ENCODE results near the gene GFM2. TPM values are rescaled to one million over a fixed set of nuclear protein-coding genes. Genes with fewer than 3 reads are reported as not detected.

The GFM2 gene
- total and polyA plus RNA-seq, 2 of the 13 experiments (the other 11 are each of a cell fraction or from before 2014, with no cell fraction given): 22.0 to 41.6 TPM

- TF ChIP-seq TERF1 (CRISPR knock-in tag; IDR thresholded peaks at IDR 0.05) (peak; percentile 54; the same call in 1 of the 2 replicates), RFX5 (IDR thresholded peaks at IDR 0.05; ENCODE audit: low read depth, low read length) (peak; percentile 48; the same call in 1 of the 2 replicates), ZNF431 (CRISPR knock-in tag; IDR thresholded peaks at IDR 0.05; ENCODE audit: borderline replicate concordance, low read depth) (0 out of 2 replicates have a peak, but pooled peaks have one; percentile 6), PAF1 (CRISPR knock-in tag; IDR thresholded peaks at IDR 0.05) (no peak), IKZF1 (IDR thresholded peaks at IDR 0.05) (no peak), ZFP36L1 (CRISPR knock-in tag; IDR thresholded peaks at IDR 0.05) (0 out of 2 replicates have a peak, but pooled peaks have one; percentile 48), HOXA5 (CRISPR knock-in tag; IDR thresholded peaks at IDR 0.05) (peak; percentile 89), CEBPB (IDR thresholded peaks at IDR 0.05; ENCODE audit: borderline replicate concordance, low read depth, low read length) (no peak), RCOR2 (CRISPR knock-in tag; IDR thresholded peaks at IDR 0.05) (no peak), CREB3 (CRISPR knock-in tag; IDR thresholded peaks at IDR 0.05) (no peak), ZFX (CRISPR knock-in tag; IDR thresholded peaks at IDR 0.05; ENCODE audit: low read depth) (peak; percentile 89), ZNF879 (CRISPR knock-in tag; IDR thresholded peaks at IDR 0.05) (peak; percentile 62; the same call in 1 of the 2 replicates), ZNF441 (CRISPR knock-in tag; IDR thresholded peaks at IDR 0.05; ENCODE audit: borderline replicate concordance) (peak; percentile 82; the same call in 1 of the 2 replicates), ZNF362 (CRISPR knock-in tag; IDR thresholded peaks at IDR 0.05; ENCODE audit: borderline replicate concordance) (peak; percentile 54; the same call in 1 of the 2 replicates), ZNF747 (CRISPR knock-in tag; IDR thresholded peaks at IDR 0.05; ENCODE audit: borderline replicate concordance) (peak; percentile 43; the same call in 1 of the 2 replicates), ZEB1 (IDR thresholded peaks at IDR 0.05; ENCODE audit: insufficient replicate concordance, low read depth) (peak; percentile 67)
- TF ChIP-seq, protein P1, sequence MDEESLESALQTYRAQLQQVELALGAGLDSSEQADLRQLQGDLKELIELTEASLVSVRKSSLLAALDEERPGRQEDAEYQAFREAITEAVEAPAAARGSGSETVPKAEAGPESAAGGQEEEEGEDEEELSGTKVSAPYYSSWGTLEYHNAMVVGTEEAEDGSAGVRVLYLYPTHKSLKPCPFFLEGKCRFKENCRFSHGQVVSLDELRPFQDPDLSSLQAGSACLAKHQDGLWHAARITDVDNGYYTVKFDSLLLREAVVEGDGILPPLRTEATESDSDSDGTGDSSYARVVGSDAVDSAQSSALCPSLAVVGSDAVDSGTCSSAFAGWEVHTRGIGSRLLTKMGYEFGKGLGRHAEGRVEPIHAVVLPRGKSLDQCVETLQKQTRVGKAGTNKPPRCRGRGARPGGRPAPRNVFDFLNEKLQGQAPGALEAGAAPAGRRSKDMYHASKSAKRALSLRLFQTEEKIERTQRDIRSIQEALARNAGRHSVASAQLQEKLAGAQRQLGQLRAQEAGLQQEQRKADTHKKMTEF (CRISPR knock-in tag; IDR thresholded peaks at IDR 0.05): peak; percentile 90
- TF ChIP-seq, protein P2, sequence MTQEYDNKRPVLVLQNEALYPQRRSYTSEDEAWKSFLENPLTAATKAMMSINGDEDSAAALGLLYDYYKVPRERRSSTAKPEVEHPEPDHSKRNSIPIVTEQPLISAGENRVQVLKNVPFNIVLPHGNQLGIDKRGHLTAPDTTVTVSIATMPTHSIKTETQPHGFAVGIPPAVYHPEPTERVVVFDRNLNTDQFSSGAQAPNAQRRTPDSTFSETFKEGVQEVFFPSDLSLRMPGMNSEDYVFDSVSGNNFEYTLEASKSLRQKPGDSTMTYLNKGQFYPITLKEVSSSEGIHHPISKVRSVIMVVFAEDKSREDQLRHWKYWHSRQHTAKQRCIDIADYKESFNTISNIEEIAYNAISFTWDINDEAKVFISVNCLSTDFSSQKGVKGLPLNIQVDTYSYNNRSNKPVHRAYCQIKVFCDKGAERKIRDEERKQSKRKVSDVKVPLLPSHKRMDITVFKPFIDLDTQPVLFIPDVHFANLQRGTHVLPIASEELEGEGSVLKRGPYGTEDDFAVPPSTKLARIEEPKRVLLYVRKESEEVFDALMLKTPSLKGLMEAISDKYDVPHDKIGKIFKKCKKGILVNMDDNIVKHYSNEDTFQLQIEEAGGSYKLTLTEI (CRISPR knock-in tag; conservative IDR thresholded peaks at IDR 0.05): no peak
- TF ChIP-seq, protein P3, sequence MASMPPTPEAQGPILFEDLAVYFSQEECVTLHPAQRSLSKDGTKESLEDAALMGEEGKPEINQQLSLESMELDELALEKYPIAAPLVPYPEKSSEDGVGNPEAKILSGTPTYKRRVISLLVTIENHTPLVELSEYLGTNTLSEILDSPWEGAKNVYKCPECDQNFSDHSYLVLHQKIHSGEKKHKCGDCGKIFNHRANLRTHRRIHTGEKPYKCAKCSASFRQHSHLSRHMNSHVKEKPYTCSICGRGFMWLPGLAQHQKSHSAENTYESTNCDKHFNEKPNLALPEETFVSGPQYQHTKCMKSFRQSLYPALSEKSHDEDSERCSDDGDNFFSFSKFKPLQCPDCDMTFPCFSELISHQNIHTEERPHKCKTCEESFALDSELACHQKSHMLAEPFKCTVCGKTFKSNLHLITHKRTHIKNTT (CRISPR knock-in tag; IDR thresholded peaks at IDR 0.05): no peak
Measured at GRCh38 chr5:74766849-74767578, at the start of gene GFM2, which contains the start of gene NSA2 (continued).
